Measurements from ENCODE around the gene COL4A1.

The COL4A1 gene

GRCh38 chr13:110319397-110319773 is 12.4 kb upstream of the COL4A1 start:
- Histone ChIP-seq H3K27me3 (ENCODE audit: insufficient read depth, poor library complexity, severe bottlenecking) (peaks cover 31% of the 10 kb centered on the region), H3K27ac (replicated peaks) (no peak overlapping the region), H3K4me3 (replicated peaks; ENCODE audit: insufficient read depth, low read length) (no peak overlapping the region)
- TF ChIP-seq GABPA (IDR thresholded peaks at IDR 0.05; ENCODE audit: low read depth) (no peak), SPI1 (IDR thresholded peaks at IDR 0.05; ENCODE audit: borderline replicate concordance, low read depth) (no peak), CTCF (IDR thresholded peaks at IDR 0.05; ENCODE audit: insufficient read depth, low read length) (no peak), POLR2AphosphoS5 (IDR thresholded peaks at IDR 0.05; ENCODE audit: low read depth) (no peak), REST (IDR thresholded peaks at IDR 0.05; ENCODE audit: insufficient replicate concordance, low read depth) (no peak)
- no peak for DNase-seq (ENCODE audit: low read depth in 1 of 2, low spot score in 1 of 2)

- no peak for DNase-seq (ENCODE audit: low read depth in 1 of 2, low spot score in 1 of 2)
- Histone ChIP-seq H3K27me3 (ENCODE audit: insufficient read depth, poor library complexity, severe bottlenecking) (peaks cover 31% of the 10 kb centered on the region), H3K4me3 (replicated peaks; ENCODE audit: insufficient read depth, low read length) (no peak overlapping the region), H3K27ac (replicated peaks) (no peak overlapping the region)
- TF ChIP-seq CTCF (IDR thresholded peaks at IDR 0.05; ENCODE audit: insufficient read depth, low read length) (no peak), SPI1 (IDR thresholded peaks at IDR 0.05; ENCODE audit: borderline replicate concordance, low read depth) (no peak), POLR2AphosphoS5 (IDR thresholded peaks at IDR 0.05; ENCODE audit: low read depth) (no peak), REST (IDR thresholded peaks at IDR 0.05; ENCODE audit: insufficient replicate concordance, low read depth) (no peak), GABPA (IDR thresholded peaks at IDR 0.05; ENCODE audit: low read depth) (no peak)
Measured at GRCh38 chr13:110318920-110319319, 12.0 kb upstream of the COL4A1 start.

- TF ChIP-seq POLR2AphosphoS5 (IDR thresholded peaks at IDR 0.05; ENCODE audit: low read depth) (no peak), GABPA (IDR thresholded peaks at IDR 0.05; ENCODE audit: low read depth) (no peak)
- Histone ChIP-seq H3K27ac (replicated peaks) (no peak overlapping the region), H3K4me3 (replicated peaks; ENCODE audit: insufficient read depth, low read length) (no peak overlapping the region), H3K27me3 (ENCODE audit: insufficient read depth, poor library complexity, severe bottlenecking) (peaks cover 29% of the 10 kb centered on the region)
- DNase-seq (ENCODE audit: low read depth in 1 of 2, low spot score in 1 of 2), result no peak
Measured at GRCh38 chr13:110317496-110318195, 10.7 kb upstream of the COL4A1 start.

- Histone ChIP-seq H3K27ac (replicated peaks) (no peak overlapping the region), H3K27me3 (ENCODE audit: insufficient read depth, poor library complexity, severe bottlenecking) (peaks cover 35% of the 10 kb centered on the region), H3K4me3 (replicated peaks; ENCODE audit: insufficient read depth, low read length) (no peak overlapping the region)
- DNase-seq (ENCODE audit: low read depth in 1 of 2, low spot score in 1 of 2), result no peak
- TF ChIP-seq CTCF (IDR thresholded peaks at IDR 0.05; ENCODE audit: insufficient read depth, low read length) (no peak), SPI1 (IDR thresholded peaks at IDR 0.05; ENCODE audit: borderline replicate concordance, low read depth) (no peak), GABPA (IDR thresholded peaks at IDR 0.05; ENCODE audit: low read depth) (no peak), REST (IDR thresholded peaks at IDR 0.05; ENCODE audit: insufficient replicate concordance, low read depth) (no peak)
Measured at GRCh38 chr13:110317093-110317492, 10.1 kb upstream of the COL4A1 start.
